K562 (cell line): Measurements from ENCODE around the gene CLIP2.

ENCODE experiments used
- MAZ ChIP-seq, 2 experiments: fragments of 450-650 bp in 1 of 2; sonication (generic) in 1 of 2; formaldehyde crosslinking; IDR thresholded peaks in 1 of 2; conservative IDR thresholded peaks in 1 of 2; 2 replicates each; pipeline versions ENCODE4 v1.4.0 to v1.5.0; 2020; ENCODE audit warnings: mild to moderate bottlenecking in 1 of 2, missing genetic modification reagents in 1 of 2
- SMAD3 ChIP-seq: fragments of 450-650 bp; formaldehyde crosslinking; conservative IDR thresholded peaks from 2 replicates; pipeline ENCODE4 v1.4.0; 2020; ENCODE audit warnings: mild to moderate bottlenecking
- TOE1 ChIP-seq, 2 experiments: fragments of 450-650 bp in 1 of 2; sonication (generic) in 1 of 2; formaldehyde crosslinking in 1 of 2; IDR thresholded peaks; 2 replicates each; pipeline versions ENCODE4 v1.7.1 to v1.8.0; 2016 to 2022; ENCODE audit warnings: borderline replicate concordance in 2 of 2, mild to moderate bottlenecking in 2 of 2, antibody characterized with exemption in 1 of 2, inconsistent platforms in 1 of 2, low read depth in 1 of 2, missing genetic modification reagents in 1 of 2, moderate library complexity in 1 of 2

DNA sequence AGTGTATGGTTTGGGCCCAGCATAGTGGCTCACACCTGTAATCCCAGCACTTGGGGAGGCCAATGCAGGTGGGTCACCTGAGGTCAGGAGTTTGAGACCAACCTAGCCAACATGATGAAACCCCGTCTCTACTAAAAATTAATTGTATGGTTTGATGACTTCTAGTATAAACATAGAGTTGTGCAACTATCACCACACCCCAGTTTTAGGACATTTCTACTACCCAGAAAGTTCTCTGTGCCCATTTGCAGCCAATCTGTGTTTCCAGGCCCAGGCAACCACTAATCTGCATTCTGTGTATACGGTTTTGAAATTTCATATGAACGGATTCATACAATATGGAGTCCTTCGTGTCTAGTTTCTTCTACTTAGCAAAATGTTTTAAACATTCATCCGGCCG lies 20.0 kb downstream of the CLIP2 start:
- TF ChIP-seq MAZ (CRISPR knock-in tag; conservative IDR thresholded peaks at IDR 0.05 in 1 of 2, IDR thresholded peaks at IDR 0.05 in 1 of 2), result no peak
- no peak for TF ChIP-seq TOE1 (IDR thresholded peaks at IDR 0.05; ENCODE audit: borderline replicate concordance)
- TF ChIP-seq TOE1 (CRISPR knock-in tag; IDR thresholded peaks at IDR 0.05; ENCODE audit: borderline replicate concordance, low read depth), result no peak
- no peak for TF ChIP-seq SMAD3 (CRISPR knock-in tag)
